OCI-LY7 (cell line): Measurements from ENCODE around the gene HS3ST5. TPM values are rescaled to one million over a fixed set of nuclear protein-coding genes. Genes with fewer than 3 reads are reported as not detected.

Experiments
- BruUV-seq: library from RNA; stranded (reverse); fragments of 400-500 nt; replicated peaks from 2 replicates; lab custom pipeline; 2021; lab: Mats Ljungman, UMichigan
- CTCF ChIA-PET: fragments of 300-600 bp; sonication (Branson Sonifier 250); formaldehyde crosslinking; loops from one replicate; lab custom pipeline; 2022; ENCODE audit warnings: antibody characterized with exemption; ENCODE audit not compliant: unreplicated experiment; lab: Charles Lee
- POLR2A ChIA-PET: fragments of 300-600 bp; sonication (Branson Sonifier 250); formaldehyde crosslinking; loops from one replicate; lab custom pipeline; 2022; ENCODE audit warnings: antibody characterized with exemption; lab: Charles Lee
- DNase-seq: peaks from one replicate; pipeline ENCODE4 v3.0.0-alpha.2; 2015; ENCODE audit warnings: low spot score
- H2AFZ ChIP-seq: fragments of 200-600 bp; sonication (generic), shearing (Covaris generic); 2 replicates; pipeline ENCODE4 v1.6.1; 2014; ENCODE audit warnings: mild to moderate bottlenecking, antibody characterized with exemption, low read length, moderate library complexity
- H3K27ac ChIP-seq: fragments of 200-600 bp; sonication (generic); 2 replicates; pipeline ENCODE4 v1.5.1; 2014; ENCODE audit warnings: mixed run types, low read depth, mild to moderate bottlenecking, moderate library complexity, low read length, inconsistent platforms; ENCODE audit not compliant: poor library complexity, severe bottlenecking
- H3K36me3 ChIP-seq: fragments of 200-600 bp; sonication (generic); 2 replicates; pipeline ENCODE4 v1.6.1; 2014; ENCODE audit warnings: mild to moderate bottlenecking, antibody characterized with exemption, low read length, moderate library complexity, mixed read lengths; ENCODE audit not compliant: insufficient read depth
- H3K4me1 ChIP-seq: fragments of 200-600 bp; sonication (generic); 2 replicates; pipeline ENCODE4 v1.5.1; 2014; ENCODE audit warnings: mild to moderate bottlenecking, low read length; ENCODE audit not compliant: insufficient read depth, poor library complexity, severe bottlenecking
- H3K4me2 ChIP-seq: fragments of 200-600 bp; sonication (generic); 2 replicates; pipeline ENCODE4 v1.6.1; 2014; ENCODE audit warnings: mild to moderate bottlenecking, low read length
- H3K4me3 ChIP-seq: fragments of 200-600 bp; sonication (generic); 2 replicates; pipeline ENCODE4 v1.5.1; 2014; ENCODE audit warnings: mild to moderate bottlenecking, low read depth, low read length; ENCODE audit not compliant: poor library complexity, severe bottlenecking
- H3K79me2 ChIP-seq: fragments of 200-600 bp; sonication (generic); 2 replicates; pipeline ENCODE4 v1.6.1; 2016; ENCODE audit warnings: low read depth, mild to moderate bottlenecking, low read length, moderate library complexity, mixed read lengths; ENCODE audit not compliant: insufficient read depth
- H3K9me2 ChIP-seq: fragments of 200-600 bp; sonication (generic); 2 replicates; pipeline ENCODE4 v1.6.1; 2016; ENCODE audit warnings: mild to moderate bottlenecking, low read length, mixed read lengths; ENCODE audit not compliant: insufficient read depth
- H3K9me3 ChIP-seq: fragments of 200-600 bp; sonication (generic); 2 replicates; pipeline ENCODE4 v1.6.1; 2014; ENCODE audit warnings: mild to moderate bottlenecking, mixed run types, low read length, mixed read lengths
- H4K20me1 ChIP-seq: fragments of 200-600 bp; sonication (generic); 2 replicates; pipeline ENCODE4 v1.6.1; 2014; ENCODE audit warnings: mild to moderate bottlenecking, antibody characterized with exemption, low read length, moderate library complexity, mixed read lengths; ENCODE audit not compliant: insufficient read depth
- CTCF ChIP-seq: fragments of 200-600 bp; sonication (generic); conservative IDR thresholded peaks from 2 replicates; pipeline ENCODE4 v1.5.1; 2014; ENCODE audit warnings: mild to moderate bottlenecking, antibody characterized with exemption, low read length, moderate library complexity, mixed read lengths
- EZH2phosphoT487 ChIP-seq: fragments of 200-600 bp; sonication (generic); IDR thresholded peaks from 2 replicates; pipeline ENCODE4 v1.6.1; 2018; ENCODE audit warnings: low read depth, borderline replicate concordance, mild to moderate bottlenecking, mixed run types, antibody characterized with exemption, low read length, moderate library complexity, mixed read lengths
- intact Hi-C: fragments of 100-400 bp; cut with micrococcal nuclease; formaldehyde crosslinking; loops from one replicate; pipeline ENCODE4 v1.10.0; 2022; ENCODE audit not compliant: unreplicated experiment
- total RNA-seq, 2 experiments: library from RNA; depleted of rRNA in 1 of 2; stranded (reverse); fragments of >200 nt in 1 of 2; shearing (Covaris generic) in 1 of 2; gene quantifications; 2 replicates each; pipeline ENCODE4 v1.2.3, GENCODE V29; 2014 to 2022

Gene HS3ST5
- total RNA-seq, 2 experiments from 2014 or later = not detected

- ChIA-PET POLR2A (no interaction called here), CTCF (no interaction called here)
- H3K9me3 ChIP-seq = no peaks in the 10 kb centered on the region
- H3K4me1 ChIP-seq = no peaks in the 10 kb centered on the region
- intact Hi-C loops = no loop called here
- TF ChIP-seq EZH2phosphoT487 (no peak), CTCF (no peak)
- DNase-seq = no peak
- no peaks in the 10 kb centered on the region for H3K9me2 ChIP-seq
- H3K27ac ChIP-seq = no peak overlapping the region
- no peaks in the 10 kb centered on the region for H4K20me1 ChIP-seq
- no TSS peak for BruUV-seq
- no peaks in the 10 kb centered on the region for H3K36me3 ChIP-seq
- H2AFZ ChIP-seq = no peak overlapping the region
- no peak overlapping the region for H3K4me2 ChIP-seq
- H3K4me3 ChIP-seq = no peak overlapping the region
- no peaks in the 10 kb centered on the region for H3K79me2 ChIP-seq
Measured at GRCh38 chr6:114010540-114010939, 332.3 kb downstream of the HS3ST5 start.

- Histone ChIP-seq H4K20me1 (no peaks in the 10 kb centered on the region), H3K4me1 (no peaks in the 10 kb centered on the region), H3K9me2 (no peaks in the 10 kb centered on the region), H2AFZ (no peak overlapping the region), H3K27ac (no peak overlapping the region), H3K4me3 (no peak overlapping the region), H3K36me3 (no peaks in the 10 kb centered on the region), H3K79me2 (no peaks in the 10 kb centered on the region), H3K4me2 (no peak overlapping the region), H3K9me3 (no peaks in the 10 kb centered on the region)
- intact Hi-C loops = no loop called here
- POLR2A ChIA-PET = interaction anchor here (0.7 kb wide), 1 partner anchor 1471 kb away, joined by 3 read pairs; no protein-coding TSS in a partner anchor
- BruUV-seq = no TSS peak
- CTCF ChIA-PET = no interaction called here
- DNase-seq = no peak
- TF ChIP-seq CTCF = no peak
- TF ChIP-seq EZH2phosphoT487 = no peak
Measured at GRCh38 chr6:114009192-114009591, 333.6 kb downstream of the HS3ST5 start.

DNA sequence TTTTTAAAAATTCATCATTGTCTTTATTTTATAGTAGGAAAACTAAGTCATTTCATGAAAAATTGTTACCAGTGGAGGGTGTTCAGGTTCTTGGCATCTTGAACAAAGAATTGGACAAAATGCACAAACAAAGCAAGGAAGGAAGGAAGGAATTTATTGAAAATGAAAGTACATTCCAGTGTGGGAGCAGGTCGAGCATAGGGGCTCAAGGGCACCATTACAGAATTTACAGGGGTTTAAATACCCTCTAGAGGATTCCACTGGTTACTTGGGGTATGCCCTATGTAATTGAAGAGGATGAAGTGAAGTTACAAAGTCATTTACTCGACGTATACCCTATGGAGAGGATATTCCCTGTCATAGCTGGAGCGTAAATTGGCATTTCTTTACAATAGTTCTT lies 334.5 kb downstream of the HS3ST5 start:
- TF ChIP-seq EZH2phosphoT487 (no peak), CTCF (no peak)
- no TSS peak for BruUV-seq
- H3K9me2 ChIP-seq = no peaks in the 10 kb centered on the region
- H3K27ac ChIP-seq = no peak overlapping the region
- no peaks in the 10 kb centered on the region for H3K9me3 ChIP-seq
- H3K4me2 ChIP-seq = no peak overlapping the region
- POLR2A ChIA-PET = no interaction called here
- CTCF ChIA-PET = no interaction called here
- H3K4me1 ChIP-seq = no peaks in the 10 kb centered on the region
- no peak overlapping the region for H2AFZ ChIP-seq
- no peak overlapping the region for H3K4me3 ChIP-seq
- no peaks in the 10 kb centered on the region for H4K20me1 ChIP-seq
- no peaks in the 10 kb centered on the region for H3K36me3 ChIP-seq
- intact Hi-C loops = no loop called here
- DNase-seq = no peak
- H3K79me2 ChIP-seq = no peaks in the 10 kb centered on the region
